ENCODE data around the gene DNAH6. TPM values are rescaled to one million over a fixed set of nuclear protein-coding genes. Genes with fewer than 3 reads are reported as not detected.

The DNAH6 gene
- total RNA-seq, 1 donor from 2014 or later = not detected

DNA sequence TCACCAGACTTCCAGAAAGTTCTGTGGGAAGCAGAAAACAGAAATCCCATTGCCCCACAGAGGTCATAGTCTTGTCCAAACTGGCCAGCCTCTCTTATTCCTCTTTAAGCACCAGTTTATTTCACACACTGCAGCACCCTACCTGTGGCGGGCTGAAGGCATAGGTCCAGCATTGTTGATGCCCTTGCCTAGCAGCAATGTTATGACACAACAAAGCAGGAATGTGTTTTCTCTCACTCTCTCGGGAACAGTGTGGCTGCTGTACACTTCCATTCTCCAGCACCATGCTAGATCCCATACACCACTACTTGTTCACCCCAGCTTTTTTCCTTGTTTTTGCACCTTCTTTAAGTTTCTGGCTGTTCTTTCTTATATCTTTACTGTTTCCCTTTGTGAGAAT is 181.6 kb downstream of the DNAH6 start:
- no peaks in the 10 kb centered on the region for H3K36me3 ChIP-seq
- H3K27ac ChIP-seq = no peak overlapping the region
- no peaks in the 10 kb centered on the region for H3K4me1 ChIP-seq
- DNase-seq (ENCODE audit: low spot score in 2 of 2) = no peak
- intact Hi-C loops (cut with DNase I) = no loop called here
- no peaks in the 10 kb centered on the region for H3K27me3 ChIP-seq
- no peak for TF ChIP-seq CTCF (IDR thresholded peaks at IDR 0.05)
- H3K4me3 ChIP-seq = no peak overlapping the region
- no peaks in the 10 kb centered on the region for H3K9me3 ChIP-seq

GRCh38 chr2:84700006-84700405 is 183.7 kb downstream of the DNAH6 start:
- no peak for DNase-seq (ENCODE audit: low spot score in 2 of 2)
- intact Hi-C loops (cut with DNase I) = no loop called here
- H3K4me1 ChIP-seq = no peaks in the 10 kb centered on the region
- H3K9me3 ChIP-seq = no peaks in the 10 kb centered on the region
- H3K27ac ChIP-seq = no peak overlapping the region
- TF ChIP-seq CTCF (IDR thresholded peaks at IDR 0.05) = no peak
- H3K36me3 ChIP-seq = no peaks in the 10 kb centered on the region
- no peak overlapping the region for H3K4me3 ChIP-seq
- no peaks in the 10 kb centered on the region for H3K27me3 ChIP-seq

GRCh38 chr2:84701880-84702279 is 185.6 kb downstream of the DNAH6 start:
- no peak for TF ChIP-seq CTCF (IDR thresholded peaks at IDR 0.05)
- Histone ChIP-seq H3K27me3 (no peaks in the 10 kb centered on the region), H3K27ac (no peak overlapping the region), H3K4me3 (no peak overlapping the region), H3K9me3 (no peaks in the 10 kb centered on the region), H3K4me1 (no peaks in the 10 kb centered on the region), H3K36me3 (no peaks in the 10 kb centered on the region)
- DNase-seq (ENCODE audit: low spot score in 2 of 2) = no peak
- intact Hi-C loops (cut with DNase I) = no loop called here

DNA sequence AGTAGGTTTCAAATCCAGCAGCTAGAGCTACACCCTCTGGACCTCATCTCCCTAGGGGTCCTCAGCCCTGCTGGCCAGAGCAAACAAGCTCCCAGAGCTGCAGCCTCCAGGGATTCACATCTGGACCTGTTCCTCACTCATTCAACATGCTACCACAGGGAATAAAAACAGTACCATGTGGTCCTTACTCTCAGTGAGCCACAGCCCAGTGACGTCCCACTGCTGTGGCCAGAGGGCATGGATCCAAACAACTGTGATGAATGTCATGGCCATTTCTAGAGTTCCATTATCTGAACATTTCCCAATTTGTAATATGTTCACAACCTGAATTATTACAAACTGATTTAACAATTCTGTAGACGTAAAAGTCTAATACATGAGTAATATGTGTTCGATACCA is 186.6 kb downstream of the DNAH6 start:
- Histone ChIP-seq H3K27ac (no peak overlapping the region), H3K4me1 (no peaks in the 10 kb centered on the region), H3K27me3 (no peaks in the 10 kb centered on the region), H3K36me3 (no peaks in the 10 kb centered on the region), H3K9me3 (no peaks in the 10 kb centered on the region), H3K4me3 (no peak overlapping the region)
- intact Hi-C loops (cut with DNase I) = no loop called here
- TF ChIP-seq CTCF (IDR thresholded peaks at IDR 0.05) = no peak
- DNase-seq (ENCODE audit: low spot score in 2 of 2) = no peak

DNA sequence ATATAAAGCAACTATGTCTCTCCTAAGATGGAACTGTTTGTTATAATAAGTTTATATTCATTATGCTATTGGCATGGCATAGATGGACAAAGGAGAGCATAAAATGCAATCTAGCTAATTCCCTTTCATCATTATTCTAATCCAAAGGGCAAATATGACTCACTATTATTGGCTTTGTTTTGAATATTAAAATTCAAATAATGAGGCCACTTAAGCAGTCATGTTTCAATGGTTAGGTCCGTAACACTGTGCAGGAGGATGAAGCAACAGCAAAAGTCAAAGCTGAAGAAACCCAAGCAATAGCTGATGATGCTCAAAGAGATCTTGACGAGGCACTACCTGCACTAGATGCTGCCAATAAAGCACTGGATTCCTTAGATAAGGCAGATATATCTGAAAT is 187.5 kb downstream of the DNAH6 start:
- no peak overlapping the region for H3K27ac ChIP-seq
- intact Hi-C loops (cut with DNase I) = no loop called here
- TF ChIP-seq CTCF (IDR thresholded peaks at IDR 0.05) = no peak
- H3K4me1 ChIP-seq = no peaks in the 10 kb centered on the region
- no peak for DNase-seq (ENCODE audit: low spot score in 2 of 2)
- no peaks in the 10 kb centered on the region for H3K9me3 ChIP-seq
- H3K36me3 ChIP-seq = no peaks in the 10 kb centered on the region
- no peaks in the 10 kb centered on the region for H3K27me3 ChIP-seq
- H3K4me3 ChIP-seq = no peak overlapping the region

GRCh38 chr2:84704505-84705244 is 188.4 kb downstream of the DNAH6 start:
- Histone ChIP-seq H3K9me3 (no peaks in the 10 kb centered on the region), H3K4me3 (no peak overlapping the region), H3K27me3 (no peaks in the 10 kb centered on the region), H3K27ac (no peak overlapping the region), H3K36me3 (no peaks in the 10 kb centered on the region), H3K4me1 (no peaks in the 10 kb centered on the region)
- intact Hi-C loops (cut with DNase I) = no loop called here
- no peak for TF ChIP-seq CTCF (IDR thresholded peaks at IDR 0.05)
- no peak for DNase-seq (ENCODE audit: low spot score in 2 of 2)

Measured in ascending aorta (tissue), 2 donors.